Keratinocyte (primary cell): ENCODE data around the gene PDS5A. TPM values are rescaled to one million over a fixed set of nuclear protein-coding genes. Genes with fewer than 3 reads are reported as not detected.

Source experiments
- DNase-seq: peaks from one replicate; pipeline ENCODE4 v3.0.0-alpha.2; 2011; ENCODE audit warnings: low read depth, missing footprints, low spot score
- FAIRE-seq: peaks from 2 replicates; lab custom pipeline; 2011; peaks lifted over from hg19 to GRCh38; lab: Jason Lieb, UNC
- H2AFZ ChIP-seq: 2 replicates; pipeline ENCODE4 v1.6.0; 2012; ENCODE audit warnings: low read length, control low read depth, inconsistent platforms; ENCODE audit not compliant: control insufficient read depth
- H3K27ac ChIP-seq: 2 replicates; pipeline ENCODE4 v1.5.1; 2011; ENCODE audit warnings: low read length; ENCODE audit not compliant: control insufficient read depth, insufficient read depth
- H3K27me3 ChIP-seq: 3 replicates; pipeline ENCODE4 v1.6.0; 2011; ENCODE audit warnings: low read length; ENCODE audit not compliant: control insufficient read depth, insufficient read depth; ENCODE audit errors: extremely low read depth
- H3K36me3 ChIP-seq, 2 experiments: 2 replicates in 1 of 2; 3 replicates in 1 of 2; pipeline ENCODE4 v1.5.1; 2011; ENCODE audit warnings: low read length in 2 of 2, mild to moderate bottlenecking in 1 of 2; ENCODE audit not compliant: control insufficient read depth in 2 of 2, insufficient read depth in 2 of 2; ENCODE audit errors: extremely low read depth in 1 of 2
- H3K4me1 ChIP-seq: 3 replicates; pipeline ENCODE4 v1.5.1; 2011; ENCODE audit warnings: low read length; ENCODE audit not compliant: control insufficient read depth, insufficient read depth; ENCODE audit errors: extremely low read depth
- H3K4me2 ChIP-seq: 3 replicates; pipeline ENCODE4 v1.6.0; 2011; ENCODE audit warnings: low read depth, low read length; ENCODE audit not compliant: control insufficient read depth, insufficient read depth; ENCODE audit errors: extremely low read depth
- H3K4me3 ChIP-seq, 3 experiments: fragments of 200-600 bp in 1 of 3; sonication (generic) in 1 of 3; 2 replicates in 2 of 3; 3 replicates in 1 of 3; pipeline ENCODE4 v1.5.1; 2011 to 2016; ENCODE audit warnings: low read length in 3 of 3, mild to moderate bottlenecking in 3 of 3, control low read depth in 2 of 3, inconsistent platforms in 1 of 3, low read depth in 1 of 3, mixed read lengths in 1 of 3, mixed run types in 1 of 3, moderate library complexity in 1 of 3; ENCODE audit not compliant: control insufficient read depth in 2 of 3, insufficient read depth in 2 of 3; ENCODE audit errors: extremely low read depth in 1 of 3
- H3K79me2 ChIP-seq: 2 replicates; pipeline ENCODE4 v1.6.0; 2012; ENCODE audit warnings: low read length; ENCODE audit not compliant: control insufficient read depth, insufficient read depth
- H3K9ac ChIP-seq: 3 replicates; pipeline ENCODE4 v1.6.0; 2011; ENCODE audit warnings: low read length; ENCODE audit not compliant: control insufficient read depth, insufficient read depth; ENCODE audit errors: extremely low read depth
- H3K9me1 ChIP-seq: 3 replicates; pipeline ENCODE4 v1.6.0; 2011; ENCODE audit warnings: low read length; ENCODE audit not compliant: control insufficient read depth, insufficient read depth; ENCODE audit errors: extremely low read depth
- H3K9me3 ChIP-seq: 2 replicates; pipeline ENCODE4 v1.5.1; 2012; ENCODE audit warnings: low read depth, low read length; ENCODE audit not compliant: control insufficient read depth
- H4K20me1 ChIP-seq: 3 replicates; pipeline ENCODE4 v1.6.0; 2011; ENCODE audit warnings: low read length; ENCODE audit not compliant: control insufficient read depth, insufficient read depth; ENCODE audit errors: extremely low read depth
- CTCF ChIP-seq, 3 experiments: IDR thresholded peaks in 1 of 3; conservative IDR thresholded peaks in 1 of 3; optimal IDR thresholded peaks in 1 of 3; 2 replicates in 2 of 3; 3 replicates in 1 of 3; pipeline versions ENCODE3 to v1.5.1; 2011; ENCODE audit warnings: low read length in 3 of 3, mild to moderate bottlenecking in 3 of 3, moderate library complexity in 2 of 3, control low read depth in 1 of 3, inconsistent platforms in 1 of 3; ENCODE audit not compliant: insufficient read depth in 2 of 3; ENCODE audit errors: extremely low read depth in 1 of 3
- EZH2 ChIP-seq: IDR thresholded peaks from one replicate; pipeline ENCODE4 v1.6.1; 2012; ENCODE audit warnings: inconsistent platforms, mild to moderate bottlenecking, low read length, moderate library complexity
- dilution Hi-C: fragments of 300-500 bp; cut with MboI; formaldehyde crosslinking; loops from one replicate; pipeline ENCODE4 v1.7.0; 2020; ENCODE audit warnings: low sequenced_read_pairs; ENCODE audit not compliant: extremely low pct_ligation_motif_present
- polyA plus RNA-seq, 5 experiments: library from polyadenylated mRNA; depleted of rRNA in 3 of 5; stranded (reverse) in 3 of 5; stranded (forward) in 1 of 5; unstranded in 1 of 5; fragments of >200 nt; gene quantifications; 1 replicate in 1 of 5; 2 replicates in 3 of 5; 3 replicates in 1 of 5; pipeline versions ENCODE4 v1.2.1 to v1.2.3, GENCODE V29; 2011 to 2012; ENCODE audit warnings: missing spikeins in 2 of 5, low read depth in 1 of 5, low replicate concordance in 1 of 5

Gene PDS5A
- polyA plus RNA-seq, 1 donor (not counting 4 experiments of a cell fraction or from before 2014, with no cell fraction given), result 56.0 TPM

DNA sequence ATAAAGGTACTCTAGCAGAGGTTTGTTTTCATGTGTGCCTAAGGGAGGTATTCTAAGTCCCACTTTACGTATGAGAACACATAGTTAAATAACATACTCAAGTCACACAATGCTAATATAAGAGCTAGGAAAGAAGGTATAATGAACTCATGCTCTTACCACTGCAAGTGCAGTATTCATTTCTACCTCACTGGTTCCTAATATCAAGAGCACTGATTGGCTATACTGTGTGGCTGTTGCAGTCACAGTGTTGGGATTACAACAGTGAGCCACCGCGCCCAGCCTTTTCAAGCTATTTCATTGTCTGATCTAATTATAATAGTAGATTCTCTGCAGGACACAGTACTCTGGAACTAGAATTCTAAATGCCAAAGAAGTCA, 84.0 kb downstream of the PDS5A start:
- no peak overlapping the region for H3K9ac ChIP-seq
- H3K27me3 ChIP-seq, result no peaks in the 10 kb centered on the region
- no peak overlapping the region for H3K4me2 ChIP-seq
- dilution Hi-C loops, result no loop called here
- H3K79me2 ChIP-seq, result no peaks in the 10 kb centered on the region
- H3K36me3 ChIP-seq, result peaks cover 8 to 20% of the 10 kb centered on the region in 2 experiments
- H3K4me1 ChIP-seq, result no peaks in the 10 kb centered on the region
- no peak for FAIRE-seq
- H4K20me1 ChIP-seq, result no peaks in the 10 kb centered on the region
- H3K9me3 ChIP-seq, result no peaks in the 10 kb centered on the region
- H3K4me3 ChIP-seq, result no peak overlapping the region
- DNase-seq, result no peak
- no peak overlapping the region for H2AFZ ChIP-seq
- no peaks in the 10 kb centered on the region for H3K9me1 ChIP-seq
- no peak overlapping the region for H3K27ac ChIP-seq
- TF ChIP-seq EZH2 (no peak), CTCF (optimal IDR thresholded peaks at IDR 0.05 in 1 of 3, IDR thresholded peaks at IDR 0.05 in 1 of 3, conservative IDR thresholded peaks at IDR 0.05 in 1 of 3; ENCODE audit: extremely low read depth in 1 of 3, insufficient read depth in 2 of 3, low read length in 3 of 3) (no peak)

- FAIRE-seq, result no peak
- dilution Hi-C loops, result no loop called here
- H3K9me1 ChIP-seq, result no peaks in the 10 kb centered on the region
- H3K9me3 ChIP-seq, result no peaks in the 10 kb centered on the region
- H3K9ac ChIP-seq, result no peak overlapping the region
- no peak for TF ChIP-seq EZH2
- TF ChIP-seq CTCF (optimal IDR thresholded peaks at IDR 0.05 in 1 of 3, IDR thresholded peaks at IDR 0.05 in 1 of 3, conservative IDR thresholded peaks at IDR 0.05 in 1 of 3; ENCODE audit: extremely low read depth in 1 of 3, insufficient read depth in 2 of 3, low read length in 3 of 3), result no peak
- no peaks in the 10 kb centered on the region for H4K20me1 ChIP-seq
- H3K27ac ChIP-seq, result no peak overlapping the region
- H3K4me3 ChIP-seq, result no peak overlapping the region
- H3K27me3 ChIP-seq, result no peaks in the 10 kb centered on the region
- no peak overlapping the region for H2AFZ ChIP-seq
- H3K4me2 ChIP-seq, result no peak overlapping the region
- no peaks in the 10 kb centered on the region for H3K4me1 ChIP-seq
- H3K79me2 ChIP-seq, result no peaks in the 10 kb centered on the region
- no peak for DNase-seq
- H3K36me3 ChIP-seq, result peaks cover 8 to 20% of the 10 kb centered on the region in 2 experiments
Observed at GRCh38 chr4:39892988-39893692, 84.6 kb downstream of the PDS5A start.
